Activated CD8-positive, alpha-beta T cell treated with anti-CD3 and anti-CD28 coated beads, Interleukin-2, amount 10 ng/mL, durations not matched to agents 7 days and 5 days (primary cell): ENCODE results near the gene COL21A1. TPM values are rescaled to one million over a fixed set of nuclear protein-coding genes. Genes with fewer than 3 reads are reported as not detected.
"Not testable (repeated sequence)": the region's sequence is repeated elsewhere in the genome, so short reads cannot be mapped to it uniquely, and the experiment has no call there.

Experiments
- ATAC-seq: fragments of 150-1000 bp; cut with Tn5 transposase; one replicate; pipeline ENCODE4 v1.10.0; 2021; ENCODE audit warnings: moderate library complexity
- CTCF ChIA-PET: fragments of 350-600 bp; sonication (Branson Sonifier 250); formaldehyde crosslinking; loops from one replicate; lab custom pipeline; 2021; ENCODE audit warnings: antibody characterized with exemption; lab: Charles Lee
- POLR2A ChIA-PET: fragments of 350-600 bp; sonication (Branson Sonifier 250); formaldehyde crosslinking; loops from one replicate; lab custom pipeline; 2021; ENCODE audit warnings: antibody characterized with exemption; lab: Charles Lee
- DNase-seq: peaks from one replicate; pipeline ENCODE4 v3.0.0-alpha.2; 2020
- H3K27ac Mint-ChIP-seq: one replicate; pipeline ENCODE4 v1.8.0; 2021; ENCODE audit warnings: mild to moderate bottlenecking, mixed read lengths
- H3K27me3 Mint-ChIP-seq: one replicate; pipeline ENCODE4 v1.8.0; 2021; ENCODE audit warnings: low read depth, mixed read lengths
- H3K36me3 Mint-ChIP-seq: one replicate; pipeline ENCODE4 v1.8.0; 2021; ENCODE audit warnings: low read depth, mixed read lengths
- H3K4me1 Mint-ChIP-seq: one replicate; pipeline ENCODE4 v1.8.0; 2021; ENCODE audit warnings: low read depth, mixed read lengths
- H3K4me3 Mint-ChIP-seq: one replicate; pipeline ENCODE4 v1.8.0; 2021; ENCODE audit warnings: mild to moderate bottlenecking, mixed read lengths
- H3K9me3 Mint-ChIP-seq: one replicate; pipeline ENCODE4 v1.8.0; 2022; ENCODE audit warnings: mixed read lengths; ENCODE audit not compliant: insufficient read depth
- total RNA-seq, 2 experiments: library from RNA; stranded (reverse); gene quantifications; one replicate each; pipeline ENCODE4 v1.2.3, GENCODE V29; 2021

COL21A1 gene
- total RNA-seq, 2 experiments from 2014 or later, result not detected

DNA sequence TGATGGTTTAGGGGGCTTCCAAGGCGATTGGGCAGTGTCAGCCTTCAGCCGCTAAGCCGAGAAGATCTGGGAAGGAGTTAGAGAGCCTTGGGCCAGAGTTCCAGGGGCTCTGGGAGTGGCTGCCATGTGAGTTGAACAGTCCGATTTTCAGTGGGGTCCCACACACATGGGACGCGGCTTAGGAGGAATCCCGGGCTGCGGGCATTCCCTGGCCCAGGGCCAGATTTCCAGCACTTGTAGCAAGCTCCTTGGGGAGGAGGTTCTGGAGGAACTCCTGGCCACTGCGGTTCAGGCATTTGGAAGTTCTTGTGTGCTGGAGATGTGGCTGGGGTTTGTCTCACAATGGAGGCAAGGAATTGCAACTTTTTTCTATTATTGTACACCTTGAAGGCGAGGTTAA, 233.3 kb downstream of the COL21A1 start:
- H3K4me3 Mint-ChIP-seq, H3K27me3 Mint-ChIP-seq, DNase-seq, H3K27ac Mint-ChIP-seq, ATAC-seq, H3K9me3 Mint-ChIP-seq, H3K4me1 Mint-ChIP-seq, CTCF ChIA-PET, H3K36me3 Mint-ChIP-seq: not testable (repeated sequence)
- POLR2A ChIA-PET, result interaction anchor here (0.6 kb wide), 1 partner anchor 701 kb away, joined by 3 read pairs; no protein-coding TSS in a partner anchor

DNA sequence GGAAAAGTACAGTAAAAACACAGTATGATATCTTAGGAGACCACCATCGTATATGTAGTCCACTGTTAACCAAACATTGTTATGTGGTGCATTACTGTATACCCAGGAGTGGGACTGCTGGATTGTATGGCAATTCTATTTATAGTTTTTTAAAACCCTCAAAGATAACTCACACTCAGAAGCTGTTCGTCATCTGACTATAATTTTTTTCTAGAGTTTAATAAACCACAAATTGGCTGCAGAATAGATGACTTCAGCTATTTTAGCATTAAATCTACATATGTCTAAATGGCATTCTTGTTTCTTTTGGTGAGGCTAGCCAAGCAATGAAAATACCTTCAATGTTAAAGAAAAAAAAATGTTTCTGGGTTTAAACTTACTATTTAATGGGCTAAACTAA, 237.7 kb downstream of the COL21A1 start:
- DNase-seq, result no peak
- no peaks in the 10 kb centered on the region for H3K9me3 Mint-ChIP-seq
- H3K27ac Mint-ChIP-seq, result no peak overlapping the region
- H3K27me3 Mint-ChIP-seq, result no peaks in the 10 kb centered on the region
- CTCF ChIA-PET, result no interaction called here
- POLR2A ChIA-PET, result no interaction called here
- H3K4me1 Mint-ChIP-seq, result no peaks in the 10 kb centered on the region
- no peak for ATAC-seq
- H3K4me3 Mint-ChIP-seq, result no peak overlapping the region
- no peaks in the 10 kb centered on the region for H3K36me3 Mint-ChIP-seq
